Breast epithelium (tissue), 3 donors: ENCODE measurements around the gene DCK.

Experiments used
- CTCF ChIP-seq, 3 donors: fragments of 450-650 bp; IDR thresholded peaks; one replicate each; pipeline ENCODE4 v1.5.1; 2016 to 2017; ENCODE audit warnings: antibody characterized with exemption in 3 of 3, mild to moderate bottlenecking in 3 of 3, moderate library complexity in 3 of 3
- POLR2AphosphoS5 ChIP-seq, 3 donors: sonication (generic); formaldehyde crosslinking; IDR thresholded peaks; one replicate each; pipeline ENCODE4 v1.6.1; 2017; ENCODE audit warnings: antibody characterized with exemption in 3 of 3

GRCh38 chr4:70997036-70997435 is 3.6 kb downstream of the DCK start:
- TF ChIP-seq CTCF (IDR thresholded peaks at IDR 0.05) = no peak
- no peak for TF ChIP-seq POLR2AphosphoS5 (IDR thresholded peaks at IDR 0.05)
